ENCODE measurements around the gene UST. TPM values are rescaled to one million over a fixed set of nuclear protein-coding genes. Genes with fewer than 3 reads are reported as not detected.

The UST gene
- total and polyA plus RNA-seq, 4 donors = 0.24 to 2.7 (median 0.87) TPM

DNA sequence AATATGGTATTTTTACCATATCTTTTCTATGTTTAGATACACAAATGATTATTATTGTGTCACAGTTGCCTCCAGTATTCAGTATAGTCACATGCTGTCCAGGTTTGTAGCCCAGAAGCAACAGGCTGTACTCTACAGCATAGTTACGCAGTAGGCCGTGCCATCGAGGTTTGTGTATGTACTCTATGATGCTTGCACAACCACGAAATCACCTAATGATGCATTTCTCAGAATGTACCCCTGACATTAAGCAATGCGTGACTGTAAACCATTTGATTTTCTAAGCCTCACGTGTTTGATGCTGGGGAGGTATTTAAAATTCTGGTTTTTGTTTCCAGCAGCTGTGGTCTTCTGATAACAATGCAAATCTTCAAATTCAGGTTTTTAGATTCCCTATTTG lies 207.6 kb downstream of the UST start:
- WGBS = 92% methylated on average over 6 of the region's 6 CpGs
- Histone ChIP-seq H3K36me3 (ENCODE audit: control insufficient read depth in 4 of 4, insufficient read depth in 3 of 4, low read depth in 1 of 4, low read length in 3 of 4) (no peaks in the 10 kb centered on the region), H3K4me1 (ENCODE audit: control insufficient read depth in 4 of 4, insufficient read depth in 4 of 4, low read length in 3 of 4) (no peaks in the 10 kb centered on the region), H3K9ac (ENCODE audit: low read depth in 1 of 2, low read length in 2 of 2) (no peak overlapping the region), H3K9me3 (ENCODE audit: control insufficient read depth in 4 of 4, low read length in 3 of 4) (no peaks in the 10 kb centered on the region), H3K27ac (ENCODE audit: low read depth in 1 of 2, low read length in 2 of 2) (no peak overlapping the region), H3K27me3 (ENCODE audit: control insufficient read depth in 4 of 4, insufficient read depth in 4 of 4, low read length in 3 of 4) (no peaks in the 10 kb centered on the region), H3K4me3 (ENCODE audit: low read depth in 1 of 3, low read length in 3 of 3) (no peak overlapping the region)
- no peak for DNase-seq (ENCODE audit: low spot score)
- TF ChIP-seq RXRA (IDR thresholded peaks at IDR 0.05) = no peak
- no peak for TF ChIP-seq RAD21 (IDR thresholded peaks at IDR 0.05)
- no peak for TF ChIP-seq FOXA1 (IDR thresholded peaks at IDR 0.05)
- no peak for TF ChIP-seq YY1 (IDR thresholded peaks at IDR 0.05)
- TF ChIP-seq, protein P1, sequence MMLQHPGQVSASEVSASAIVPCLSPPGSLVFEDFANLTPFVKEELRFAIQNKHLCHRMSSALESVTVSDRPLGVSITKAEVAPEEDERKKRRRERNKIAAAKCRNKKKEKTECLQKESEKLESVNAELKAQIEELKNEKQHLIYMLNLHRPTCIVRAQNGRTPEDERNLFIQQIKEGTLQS (IDR thresholded peaks at IDR 0.05) = no peak
- TF ChIP-seq, protein P2, sequence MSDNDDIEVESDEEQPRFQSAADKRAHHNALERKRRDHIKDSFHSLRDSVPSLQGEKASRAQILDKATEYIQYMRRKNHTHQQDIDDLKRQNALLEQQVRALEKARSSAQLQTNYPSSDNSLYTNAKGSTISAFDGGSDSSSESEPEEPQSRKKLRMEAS (IDR thresholded peaks at IDR 0.05) = no peak
- TF ChIP-seq FOXA2 (IDR thresholded peaks at IDR 0.05) = no peak
- no peak for TF ChIP-seq HNF4A (conservative IDR thresholded peaks at IDR 0.05)
- TF ChIP-seq, protein P3, sequence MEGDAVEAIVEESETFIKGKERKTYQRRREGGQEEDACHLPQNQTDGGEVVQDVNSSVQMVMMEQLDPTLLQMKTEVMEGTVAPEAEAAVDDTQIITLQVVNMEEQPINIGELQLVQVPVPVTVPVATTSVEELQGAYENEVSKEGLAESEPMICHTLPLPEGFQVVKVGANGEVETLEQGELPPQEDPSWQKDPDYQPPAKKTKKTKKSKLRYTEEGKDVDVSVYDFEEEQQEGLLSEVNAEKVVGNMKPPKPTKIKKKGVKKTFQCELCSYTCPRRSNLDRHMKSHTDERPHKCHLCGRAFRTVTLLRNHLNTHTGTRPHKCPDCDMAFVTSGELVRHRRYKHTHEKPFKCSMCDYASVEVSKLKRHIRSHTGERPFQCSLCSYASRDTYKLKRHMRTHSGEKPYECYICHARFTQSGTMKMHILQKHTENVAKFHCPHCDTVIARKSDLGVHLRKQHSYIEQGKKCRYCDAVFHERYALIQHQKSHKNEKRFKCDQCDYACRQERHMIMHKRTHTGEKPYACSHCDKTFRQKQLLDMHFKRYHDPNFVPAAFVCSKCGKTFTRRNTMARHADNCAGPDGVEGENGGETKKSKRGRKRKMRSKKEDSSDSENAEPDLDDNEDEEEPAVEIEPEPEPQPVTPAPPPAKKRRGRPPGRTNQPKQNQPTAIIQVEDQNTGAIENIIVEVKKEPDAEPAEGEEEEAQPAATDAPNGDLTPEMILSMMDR (IDR thresholded peaks at IDR 0.05; ENCODE audit: low read depth, low read length, missing input control) = no peak
- no peak for TF ChIP-seq TAF1 (conservative IDR thresholded peaks at IDR 0.05)
- TF ChIP-seq, protein P4, sequence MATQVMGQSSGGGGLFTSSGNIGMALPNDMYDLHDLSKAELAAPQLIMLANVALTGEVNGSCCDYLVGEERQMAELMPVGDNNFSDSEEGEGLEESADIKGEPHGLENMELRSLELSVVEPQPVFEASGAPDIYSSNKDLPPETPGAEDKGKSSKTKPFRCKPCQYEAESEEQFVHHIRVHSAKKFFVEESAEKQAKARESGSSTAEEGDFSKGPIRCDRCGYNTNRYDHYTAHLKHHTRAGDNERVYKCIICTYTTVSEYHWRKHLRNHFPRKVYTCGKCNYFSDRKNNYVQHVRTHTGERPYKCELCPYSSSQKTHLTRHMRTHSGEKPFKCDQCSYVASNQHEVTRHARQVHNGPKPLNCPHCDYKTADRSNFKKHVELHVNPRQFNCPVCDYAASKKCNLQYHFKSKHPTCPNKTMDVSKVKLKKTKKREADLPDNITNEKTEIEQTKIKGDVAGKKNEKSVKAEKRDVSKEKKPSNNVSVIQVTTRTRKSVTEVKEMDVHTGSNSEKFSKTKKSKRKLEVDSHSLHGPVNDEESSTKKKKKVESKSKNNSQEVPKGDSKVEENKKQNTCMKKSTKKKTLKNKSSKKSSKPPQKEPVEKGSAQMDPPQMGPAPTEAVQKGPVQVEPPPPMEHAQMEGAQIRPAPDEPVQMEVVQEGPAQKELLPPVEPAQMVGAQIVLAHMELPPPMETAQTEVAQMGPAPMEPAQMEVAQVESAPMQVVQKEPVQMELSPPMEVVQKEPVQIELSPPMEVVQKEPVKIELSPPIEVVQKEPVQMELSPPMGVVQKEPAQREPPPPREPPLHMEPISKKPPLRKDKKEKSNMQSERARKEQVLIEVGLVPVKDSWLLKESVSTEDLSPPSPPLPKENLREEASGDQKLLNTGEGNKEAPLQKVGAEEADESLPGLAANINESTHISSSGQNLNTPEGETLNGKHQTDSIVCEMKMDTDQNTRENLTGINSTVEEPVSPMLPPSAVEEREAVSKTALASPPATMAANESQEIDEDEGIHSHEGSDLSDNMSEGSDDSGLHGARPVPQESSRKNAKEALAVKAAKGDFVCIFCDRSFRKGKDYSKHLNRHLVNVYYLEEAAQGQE (IDR thresholded peaks at IDR 0.05) = no peak
- TF ChIP-seq, protein P5, sequence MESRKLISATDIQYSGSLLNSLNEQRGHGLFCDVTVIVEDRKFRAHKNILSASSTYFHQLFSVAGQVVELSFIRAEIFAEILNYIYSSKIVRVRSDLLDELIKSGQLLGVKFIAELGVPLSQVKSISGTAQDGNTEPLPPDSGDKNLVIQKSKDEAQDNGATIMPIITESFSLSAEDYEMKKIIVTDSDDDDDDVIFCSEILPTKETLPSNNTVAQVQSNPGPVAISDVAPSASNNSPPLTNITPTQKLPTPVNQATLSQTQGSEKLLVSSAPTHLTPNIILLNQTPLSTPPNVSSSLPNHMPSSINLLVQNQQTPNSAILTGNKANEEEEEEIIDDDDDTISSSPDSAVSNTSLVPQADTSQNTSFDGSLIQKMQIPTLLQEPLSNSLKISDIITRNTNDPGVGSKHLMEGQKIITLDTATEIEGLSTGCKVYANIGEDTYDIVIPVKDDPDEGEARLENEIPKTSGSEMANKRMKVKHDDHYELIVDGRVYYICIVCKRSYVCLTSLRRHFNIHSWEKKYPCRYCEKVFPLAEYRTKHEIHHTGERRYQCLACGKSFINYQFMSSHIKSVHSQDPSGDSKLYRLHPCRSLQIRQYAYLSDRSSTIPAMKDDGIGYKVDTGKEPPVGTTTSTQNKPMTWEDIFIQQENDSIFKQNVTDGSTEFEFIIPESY (IDR thresholded peaks at IDR 0.05) = no peak
- TF ChIP-seq GABPA (IDR thresholded peaks at IDR 0.05 in 1 of 2, conservative IDR thresholded peaks at IDR 0.05 in 1 of 2) = no peak
- no peak for TF ChIP-seq SP1 (IDR thresholded peaks at IDR 0.05)
- no peak for TF ChIP-seq HNF4G (IDR thresholded peaks at IDR 0.05)
- no peak for TF ChIP-seq EGR1 (IDR thresholded peaks at IDR 0.05; ENCODE audit: low read depth in 2 of 2)

DNA sequence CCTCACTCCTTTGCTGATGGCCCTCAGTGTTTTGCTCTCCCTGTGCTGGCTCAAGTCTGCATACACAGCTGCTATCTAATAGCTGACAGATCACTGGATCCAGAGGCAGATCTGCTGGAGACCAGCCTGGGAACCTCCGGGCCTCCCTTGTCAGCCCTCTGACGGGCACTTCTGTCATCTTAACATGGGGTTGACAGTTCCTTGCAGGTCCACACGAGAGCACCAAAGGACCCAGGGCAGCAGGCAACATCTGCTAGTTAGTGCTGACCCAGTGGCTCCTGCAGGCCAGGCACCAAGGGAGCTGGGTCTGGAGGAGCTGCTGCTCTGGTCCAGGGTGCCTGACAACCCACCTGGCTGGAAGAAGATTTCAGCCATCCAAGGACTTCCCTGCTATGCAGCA lies 208.1 kb downstream of the UST start:
- Histone ChIP-seq H3K36me3 (ENCODE audit: control insufficient read depth in 4 of 4, insufficient read depth in 3 of 4, low read depth in 1 of 4, low read length in 3 of 4) (no peaks in the 10 kb centered on the region), H3K4me3 (ENCODE audit: low read depth in 1 of 3, low read length in 3 of 3) (no peak overlapping the region), H3K4me1 (ENCODE audit: control insufficient read depth in 4 of 4, insufficient read depth in 4 of 4, low read length in 3 of 4) (no peaks in the 10 kb centered on the region), H3K9me3 (ENCODE audit: control insufficient read depth in 4 of 4, low read length in 3 of 4) (no peaks in the 10 kb centered on the region), H3K27me3 (ENCODE audit: control insufficient read depth in 4 of 4, insufficient read depth in 4 of 4, low read length in 3 of 4) (no peaks in the 10 kb centered on the region), H3K9ac (ENCODE audit: low read depth in 1 of 2, low read length in 2 of 2) (no peak overlapping the region), H3K27ac (ENCODE audit: low read depth in 1 of 2, low read length in 2 of 2) (no peak overlapping the region)
- WGBS = 78% methylated on average over 3 of the region's 3 CpGs
- no peak for DNase-seq (ENCODE audit: low spot score)
- TF ChIP-seq HNF4A (conservative IDR thresholded peaks at IDR 0.05) (no peak), GABPA (IDR thresholded peaks at IDR 0.05 in 1 of 2, conservative IDR thresholded peaks at IDR 0.05 in 1 of 2) (no peak), NR2F2 (IDR thresholded peaks at IDR 0.05) (no peak), JUND (IDR thresholded peaks at IDR 0.05) (no peak), RAD21 (IDR thresholded peaks at IDR 0.05) (no peak), RXRA (IDR thresholded peaks at IDR 0.05) (no peak)
- TF ChIP-seq, protein P1 (IDR thresholded peaks at IDR 0.05) = no peak
- TF ChIP-seq, protein P4 (IDR thresholded peaks at IDR 0.05) = no peak
- TF ChIP-seq, protein P3 (IDR thresholded peaks at IDR 0.05; ENCODE audit: low read depth, low read length, missing input control) = no peak
